H1 (cell line): ENCODE measurements around the gene GHRL. TPM values are rescaled to one million over a fixed set of nuclear protein-coding genes. Genes with fewer than 3 reads are reported as not detected.

Experiments
- RAD21 ChIP-seq, 2 experiments: IDR thresholded peaks in 1 of 2; conservative IDR thresholded peaks in 1 of 2; 2 replicates each; pipeline ENCODE4 v1.6.1; 2011; ENCODE audit warnings: low read depth in 2 of 2, low read length in 2 of 2, improper control_type of control experiment in 1 of 2, inconsistent platforms in 1 of 2, mild to moderate bottlenecking in 1 of 2, moderate library complexity in 1 of 2
- polyA plus RNA-seq, 7 experiments: library from polyadenylated mRNA; depleted of rRNA in 3 of 7; stranded (reverse) in 5 of 7; unstranded in 2 of 7; fragments of >200 nt in 5 of 7; fragments of 200-250 nt in 2 of 7; gene quantifications; 1 replicate in 5 of 7; 2 replicates in 1 of 7; 4 replicates in 1 of 7; pipeline versions ENCODE4 v1.2.1 to v1.2.3, GENCODE V29; 2011 to 2013; ENCODE audit warnings: missing spikeins in 2 of 7, mixed read lengths in 2 of 7
- total RNA-seq: library from RNA; stranded (reverse); fragmentation: NEBNext Ultra II Directional; extraction: Animal tissue kit (Norgen Biotek cat#: 25700); gene quantifications from 2 replicates; pipeline ENCODE4 v1.2.1, GENCODE V29; 2021

The GHRL gene
- total and polyA plus RNA-seq, 2 of the 8 experiments (the other 6 are each of a cell fraction or from before 2014, with no cell fraction given), result 0.32 to 0.35 TPM

DNA sequence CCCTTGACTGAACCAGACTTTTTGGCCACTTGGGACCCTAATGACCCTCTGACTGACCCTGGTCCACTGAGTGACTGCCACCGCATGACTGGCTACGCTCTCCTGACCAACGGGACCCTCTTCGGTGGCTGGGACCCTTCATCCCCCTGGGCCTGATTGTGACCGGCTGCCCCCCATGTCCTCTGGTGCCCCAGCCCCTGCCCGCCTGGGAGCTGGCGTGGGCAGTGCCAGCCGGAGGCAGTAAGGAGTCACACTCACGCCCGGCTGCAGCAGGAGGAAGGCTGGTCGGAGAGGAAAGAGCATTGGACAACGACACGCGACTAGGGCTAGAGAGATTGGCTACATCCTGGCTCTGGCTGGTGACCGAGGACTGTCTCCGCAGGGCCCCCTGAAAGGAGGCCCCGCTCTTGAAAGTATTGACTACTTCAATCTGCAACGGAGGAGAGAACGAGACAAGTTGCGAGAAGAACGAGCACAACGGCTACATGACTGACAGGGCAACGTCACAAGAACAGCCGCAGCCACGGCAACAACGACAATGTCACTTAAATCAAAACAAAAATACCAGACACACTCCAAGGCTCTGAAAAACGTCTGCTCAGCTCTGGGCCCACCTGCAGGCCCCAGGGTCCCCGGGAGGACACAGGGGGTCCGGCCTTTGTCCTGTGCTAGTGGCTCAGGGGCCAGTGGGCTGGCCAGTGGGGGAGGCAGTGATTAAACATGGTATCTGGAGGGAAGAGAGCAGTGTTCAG lies 43.3 kb upstream of the GHRL start (continued):
- TF ChIP-seq RAD21 (IDR thresholded peaks at IDR 0.05 in 1 of 2, conservative IDR thresholded peaks at IDR 0.05 in 1 of 2; ENCODE audit: low read depth in 2 of 2, low read length in 2 of 2), result no peak
